Activated T-helper 2 cell treated with anti-CD3 and anti-CD28 coated beads, Interferon-gamma antibody, Interleukin-2, Interleukin-4, amounts not matched to agents 10 μg/mL and 5 μg/mL and 100 μg/mL, durations not matched to agents 14 hours and 24 hours and 36 hours (primary cell): ENCODE data around the gene MGAT5B. TPM values are rescaled to one million over a fixed set of nuclear protein-coding genes. Genes with fewer than 3 reads are reported as not detected.
"Not testable (repeated sequence)": the region's sequence is repeated elsewhere in the genome, so short reads cannot be mapped to it uniquely, and the experiment has no call there.

ENCODE experiments used
- DNase-seq: peaks from one replicate; pipeline ENCODE4 v3.0.0; 2021; ENCODE audit warnings: low spot score
- H3K27ac Mint-ChIP-seq: one replicate; pipeline ENCODE4 v1.8.0; 2021; ENCODE audit warnings: mixed read lengths
- H3K27me3 Mint-ChIP-seq: one replicate; pipeline ENCODE4 v1.8.0; 2021; ENCODE audit warnings: low read depth, mixed read lengths
- H3K36me3 Mint-ChIP-seq: one replicate; pipeline ENCODE4 v1.8.0; 2021; ENCODE audit warnings: low read depth, mixed read lengths
- H3K4me1 Mint-ChIP-seq: one replicate; pipeline ENCODE4 v1.8.0; 2021; ENCODE audit warnings: low read depth, mixed read lengths
- H3K4me3 Mint-ChIP-seq: one replicate; pipeline ENCODE4 v1.8.0; 2021; ENCODE audit warnings: low read depth, mild to moderate bottlenecking, moderate library complexity, mixed read lengths
- H3K9me3 Mint-ChIP-seq: one replicate; pipeline ENCODE4 v1.8.0; 2021; ENCODE audit warnings: mixed read lengths
- intact Hi-C: fragments of 100-400 bp; cut with micrococcal nuclease; formaldehyde crosslinking; loops from one replicate; pipeline ENCODE4 v1.15.1; 2023
- total RNA-seq: library from RNA; stranded (reverse); gene quantifications from 2 replicates; pipeline ENCODE4 v1.2.3, GENCODE V29; 2022

The MGAT5B gene
- total RNA-seq, 1 donor from 2014 or later = 0.55 TPM

DNA sequence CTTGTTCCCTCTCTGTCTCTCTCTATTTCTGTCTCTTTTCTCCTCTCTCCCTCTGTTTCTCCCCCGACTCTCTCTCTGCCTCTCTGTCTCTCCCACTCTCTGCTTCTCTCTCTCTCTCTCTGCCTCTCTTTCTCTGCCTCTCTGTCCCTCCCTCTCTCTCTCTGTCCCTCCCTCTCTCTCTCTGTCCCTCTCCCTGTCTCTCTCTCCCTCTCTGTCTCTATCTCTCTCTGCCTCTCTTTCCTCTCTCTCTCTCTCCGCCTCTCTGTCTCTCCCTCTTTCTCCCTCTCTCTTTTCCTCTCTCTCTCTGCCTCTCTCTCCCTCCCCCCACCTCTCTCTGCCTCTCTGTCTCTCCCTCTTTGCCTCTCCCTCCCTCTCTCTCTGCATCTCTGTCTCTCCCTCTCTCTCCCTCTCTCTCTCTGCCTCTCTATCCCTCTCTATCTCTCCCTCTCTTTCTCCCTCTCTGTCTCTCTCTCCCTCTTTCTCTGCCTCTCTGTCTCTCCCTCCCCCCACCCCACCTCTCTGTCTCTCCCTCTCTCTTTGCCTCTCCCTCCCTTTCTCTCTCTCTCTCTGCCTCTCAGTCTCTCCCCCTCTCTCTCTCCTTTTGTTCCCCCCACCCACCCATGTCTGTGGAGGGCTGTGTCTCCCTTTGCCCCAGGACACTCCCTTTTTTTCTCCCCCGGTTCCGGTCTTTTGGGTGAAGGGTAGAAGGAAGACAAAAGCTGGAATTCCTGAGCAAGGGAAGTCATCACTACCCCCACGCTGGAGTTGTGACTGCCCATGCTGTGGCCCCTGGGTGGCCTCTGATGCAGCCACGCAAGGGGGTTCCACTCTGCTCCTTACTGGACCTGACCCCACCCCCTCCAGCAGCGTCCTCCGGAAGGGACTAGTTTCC lies 27.1 kb upstream of the MGAT5B start:
- intact Hi-C loops = no loop called here
- peaks cover 41% of the 10 kb centered on the region for H3K27me3 Mint-ChIP-seq
- no peaks in the 10 kb centered on the region for H3K36me3 Mint-ChIP-seq
- no peak for DNase-seq
- H3K4me1 Mint-ChIP-seq = peaks cover 11% of the 10 kb centered on the region
- H3K4me3 Mint-ChIP-seq = no peak overlapping the region
- H3K27ac Mint-ChIP-seq = no peak overlapping the region
- H3K9me3 Mint-ChIP-seq = no peaks in the 10 kb centered on the region

DNA sequence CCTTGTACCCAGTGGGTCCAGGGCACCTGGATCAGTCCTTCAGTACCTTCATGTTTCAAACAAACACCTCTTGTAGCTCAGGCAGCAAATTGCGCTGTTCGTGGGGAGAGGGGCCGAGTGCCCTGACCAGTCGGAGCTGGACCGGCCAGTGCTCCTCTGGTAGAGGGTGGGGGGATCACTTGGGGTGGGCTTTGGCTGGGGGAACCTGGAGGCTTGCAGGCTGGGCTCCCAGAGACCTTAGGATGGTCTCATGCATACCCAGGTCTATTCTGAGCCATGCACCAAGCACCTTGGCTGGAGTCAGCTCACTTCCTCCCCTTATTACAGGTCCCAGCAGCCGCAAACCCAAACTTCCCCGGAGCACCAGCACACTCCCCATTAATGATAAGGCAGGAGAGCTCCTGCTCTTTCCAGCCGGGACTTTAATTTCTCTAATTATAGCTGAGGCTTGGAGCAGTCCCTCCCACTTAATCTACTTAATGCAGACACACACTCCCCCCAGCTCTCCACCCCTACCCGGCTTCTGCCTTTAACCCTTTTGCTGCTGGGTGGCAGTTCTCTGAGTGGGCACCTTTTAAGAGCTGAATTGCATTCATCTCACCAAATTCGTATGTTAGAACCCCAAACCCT lies 26.3 kb upstream of the MGAT5B start:
- Mint-ChIP-seq H3K27me3 (peaks cover 45% of the 10 kb centered on the region), H3K9me3 (no peaks in the 10 kb centered on the region), H3K36me3 (no peaks in the 10 kb centered on the region), H3K4me3 (no peak overlapping the region), H3K4me1 (peaks cover 11% of the 10 kb centered on the region), H3K27ac (no peak overlapping the region)
- DNase-seq = no peak
- intact Hi-C loops = no loop called here

DNA sequence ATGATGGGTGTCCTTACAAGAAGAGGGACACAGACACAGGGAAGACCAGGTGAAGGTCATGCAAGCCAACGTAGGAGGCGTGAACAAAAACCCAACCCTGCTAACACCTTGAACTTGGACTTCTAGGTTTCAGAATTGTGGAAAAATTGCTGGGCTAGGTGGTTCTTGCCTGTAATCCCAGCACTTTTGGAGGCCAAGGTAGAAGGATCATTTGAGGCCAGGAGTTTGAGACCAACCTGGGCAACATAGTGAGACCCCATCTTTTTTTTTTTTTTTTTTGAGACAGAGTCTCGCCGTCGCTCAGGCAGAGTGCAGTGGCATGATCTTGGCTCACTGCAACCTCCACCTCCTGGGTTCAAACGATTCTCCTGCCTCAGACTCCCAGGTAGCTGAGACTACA lies 25.1 kb upstream of the MGAT5B start:
- H3K27ac Mint-ChIP-seq, intact Hi-C loops, H3K36me3 Mint-ChIP-seq, DNase-seq, H3K4me3 Mint-ChIP-seq, H3K9me3 Mint-ChIP-seq: not testable (repeated sequence)
- Mint-ChIP-seq H3K27me3 (peaks cover 50% of the 10 kb centered on the region), H3K4me1 (peaks cover 11% of the 10 kb centered on the region)

DNA sequence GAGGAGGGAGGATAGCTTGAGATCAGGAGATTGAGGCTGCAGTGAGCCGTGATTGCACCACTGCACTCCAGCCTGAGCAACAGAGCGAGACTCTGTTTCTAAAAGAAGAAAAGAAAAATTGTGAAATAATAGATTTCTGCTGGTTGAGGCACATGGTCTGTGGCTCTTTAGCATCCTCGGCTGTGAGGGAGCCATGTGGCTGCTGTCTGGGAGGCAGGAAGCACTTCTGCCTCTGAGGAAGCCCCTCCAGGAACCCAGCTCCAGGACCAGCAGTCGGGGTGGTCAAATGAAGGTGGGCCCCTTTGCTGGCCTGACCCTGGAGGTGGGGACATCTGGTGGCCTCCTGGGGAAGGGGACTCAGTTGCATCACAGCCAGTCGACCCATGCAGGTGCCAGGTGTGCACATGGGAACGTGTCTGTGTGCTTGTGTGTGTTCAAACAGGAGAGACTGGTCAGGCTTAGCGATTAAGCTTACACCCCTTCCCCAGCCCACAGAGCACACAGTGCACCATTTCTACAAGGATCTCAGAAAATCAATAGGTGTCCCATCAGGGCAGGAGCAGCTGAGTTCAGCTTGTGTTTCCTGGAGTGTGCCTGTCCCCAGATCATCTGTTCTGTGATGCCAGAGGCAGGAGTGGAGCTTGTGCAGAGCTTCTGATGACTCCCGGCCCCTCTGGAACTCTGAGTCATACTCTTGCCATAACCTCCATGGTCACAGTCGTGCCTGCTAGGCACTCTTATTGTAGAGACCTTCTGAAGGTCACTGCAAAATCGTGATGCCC lies 24.3 kb upstream of the MGAT5B start:
- no peaks in the 10 kb centered on the region for H3K36me3 Mint-ChIP-seq
- H3K27ac Mint-ChIP-seq = no peak overlapping the region
- H3K4me3 Mint-ChIP-seq = no peak overlapping the region
- peaks cover 48% of the 10 kb centered on the region for H3K27me3 Mint-ChIP-seq
- no peak for DNase-seq
- no peaks in the 10 kb centered on the region for H3K9me3 Mint-ChIP-seq
- intact Hi-C loops = no loop called here
- peaks cover 11% of the 10 kb centered on the region for H3K4me1 Mint-ChIP-seq

DNA sequence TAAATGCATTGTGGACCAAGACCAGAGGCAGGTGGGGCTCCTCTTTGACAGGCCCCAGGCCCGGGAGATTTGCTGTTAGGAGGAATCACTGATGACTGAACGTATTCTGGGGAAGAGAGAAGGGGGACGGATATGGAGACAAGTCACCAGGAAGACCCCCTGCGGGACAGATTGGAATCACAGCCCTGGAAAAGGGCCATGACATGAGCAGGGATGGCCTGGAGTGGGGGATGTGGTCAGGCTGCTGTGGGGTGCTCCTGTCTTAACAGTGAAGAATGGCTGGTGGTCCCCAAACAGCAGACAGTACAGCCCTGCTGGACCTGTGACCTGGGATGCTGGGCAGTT lies 23.7 kb upstream of the MGAT5B start:
- H3K27ac Mint-ChIP-seq = no peak overlapping the region
- no peaks in the 10 kb centered on the region for H3K9me3 Mint-ChIP-seq
- DNase-seq = no peak
- peaks cover 11% of the 10 kb centered on the region for H3K4me1 Mint-ChIP-seq
- H3K36me3 Mint-ChIP-seq = no peaks in the 10 kb centered on the region
- no peak overlapping the region for H3K4me3 Mint-ChIP-seq
- intact Hi-C loops = no loop called here
- peaks cover 47% of the 10 kb centered on the region for H3K27me3 Mint-ChIP-seq

DNA sequence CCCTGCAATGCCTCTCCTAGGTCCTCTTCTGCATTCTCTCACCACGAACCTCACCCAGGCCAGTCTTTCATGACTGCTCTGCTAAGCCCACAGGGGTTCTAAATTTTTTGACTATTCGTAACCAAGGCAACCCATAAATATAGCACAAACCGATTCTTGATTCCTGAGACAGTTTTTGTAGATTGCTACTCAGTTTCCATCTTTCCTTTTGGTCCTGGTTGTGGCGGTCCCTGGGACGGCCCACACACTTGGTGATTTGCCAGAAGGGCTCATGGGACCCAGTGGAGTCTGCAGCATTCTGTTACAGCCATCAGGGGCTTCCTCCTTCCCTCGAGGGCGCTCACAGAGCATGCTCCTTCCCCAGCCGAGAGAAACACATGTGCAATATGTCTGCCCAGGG lies 23.4 kb upstream of the MGAT5B start:
- H3K4me3 Mint-ChIP-seq = no peak overlapping the region
- H3K36me3 Mint-ChIP-seq = no peaks in the 10 kb centered on the region
- no peaks in the 10 kb centered on the region for H3K9me3 Mint-ChIP-seq
- no peak overlapping the region for H3K27ac Mint-ChIP-seq
- DNase-seq = no peak
- peaks cover 46% of the 10 kb centered on the region for H3K27me3 Mint-ChIP-seq
- intact Hi-C loops = no loop called here
- peaks cover 10% of the 10 kb centered on the region for H3K4me1 Mint-ChIP-seq

DNA sequence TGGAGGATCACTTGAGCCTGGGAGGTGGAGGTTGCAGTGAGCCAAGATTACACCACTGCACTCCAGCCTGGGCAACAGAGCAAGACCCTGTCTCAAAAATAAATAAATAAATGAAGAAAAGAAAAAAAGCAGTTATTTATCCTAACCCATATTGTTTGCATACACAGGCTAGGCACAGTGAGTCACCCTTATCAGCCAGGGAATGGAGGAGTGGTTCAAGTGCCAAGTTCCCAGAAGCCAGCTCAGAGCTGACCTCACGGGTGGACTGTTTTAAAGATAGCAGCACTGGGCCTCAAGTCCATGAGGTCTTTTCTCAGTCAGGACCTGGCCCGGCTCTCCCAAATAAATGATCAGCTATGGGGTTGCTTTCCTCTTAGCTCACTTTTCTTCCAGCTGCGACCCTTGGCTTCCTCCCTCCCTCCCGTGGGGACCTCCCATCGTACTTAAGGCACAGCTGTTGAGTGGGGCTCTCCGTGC lies 22.6 kb upstream of the MGAT5B start:
- DNase-seq = no peak
- H3K27ac Mint-ChIP-seq = no peak overlapping the region
- H3K27me3 Mint-ChIP-seq = peaks cover 39% of the 10 kb centered on the region
- H3K4me3 Mint-ChIP-seq = no peak overlapping the region
- no peaks in the 10 kb centered on the region for H3K9me3 Mint-ChIP-seq
- peaks cover 2% of the 10 kb centered on the region for H3K4me1 Mint-ChIP-seq
- intact Hi-C loops = no loop called here
- no peaks in the 10 kb centered on the region for H3K36me3 Mint-ChIP-seq

DNA sequence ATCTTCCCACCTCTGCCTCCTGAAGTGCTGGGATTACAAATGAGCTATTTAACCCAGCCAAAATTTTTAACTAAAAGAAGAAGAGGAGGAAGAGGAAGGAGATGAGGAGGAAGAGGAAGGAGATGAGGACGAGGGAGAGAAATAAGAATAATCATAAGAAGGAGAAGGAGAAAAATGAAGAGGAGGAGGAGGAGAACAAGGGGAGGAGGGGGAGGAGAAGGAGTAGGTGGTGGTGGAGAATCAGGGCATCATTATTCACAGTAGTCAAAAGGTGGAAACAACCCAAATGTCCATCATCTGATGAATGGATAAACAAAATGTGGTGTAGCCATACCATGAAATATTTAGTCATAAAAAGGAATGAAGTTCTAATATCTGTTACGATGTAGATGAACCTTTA lies 21.2 kb upstream of the MGAT5B start:
- no peaks in the 10 kb centered on the region for H3K9me3 Mint-ChIP-seq
- intact Hi-C loops = no loop called here
- no peak overlapping the region for H3K4me3 Mint-ChIP-seq
- H3K36me3 Mint-ChIP-seq = no peaks in the 10 kb centered on the region
- peaks cover 26% of the 10 kb centered on the region for H3K27me3 Mint-ChIP-seq
- H3K27ac Mint-ChIP-seq = no peak overlapping the region
- no peaks in the 10 kb centered on the region for H3K4me1 Mint-ChIP-seq
- DNase-seq = no peak

DNA sequence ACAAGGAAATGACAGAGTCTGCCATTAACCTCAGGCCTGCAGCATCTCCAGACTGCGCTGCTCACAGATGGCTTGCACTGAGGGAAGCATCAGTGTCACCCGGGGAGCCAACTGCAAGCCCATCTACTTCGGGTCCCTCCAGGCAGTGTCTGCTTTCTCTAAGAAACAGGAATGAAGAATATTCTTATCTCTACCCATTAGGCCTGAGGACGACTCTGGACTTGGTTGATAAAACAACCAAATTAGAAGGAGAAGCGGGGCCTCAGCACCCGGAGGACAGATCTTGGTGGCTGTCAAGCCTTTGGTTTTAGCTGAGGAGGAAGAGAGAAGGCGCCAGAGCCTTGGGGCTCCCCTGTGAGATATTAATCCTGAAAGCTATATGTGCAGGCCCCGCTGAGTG lies 19.5 kb upstream of the MGAT5B start:
- Mint-ChIP-seq H3K4me3 (no peak overlapping the region), H3K27ac (no peak overlapping the region), H3K4me1 (no peaks in the 10 kb centered on the region), H3K27me3 (peaks cover 21% of the 10 kb centered on the region), H3K36me3 (no peaks in the 10 kb centered on the region), H3K9me3 (no peaks in the 10 kb centered on the region)
- no peak for DNase-seq
- intact Hi-C loops = no loop called here

DNA sequence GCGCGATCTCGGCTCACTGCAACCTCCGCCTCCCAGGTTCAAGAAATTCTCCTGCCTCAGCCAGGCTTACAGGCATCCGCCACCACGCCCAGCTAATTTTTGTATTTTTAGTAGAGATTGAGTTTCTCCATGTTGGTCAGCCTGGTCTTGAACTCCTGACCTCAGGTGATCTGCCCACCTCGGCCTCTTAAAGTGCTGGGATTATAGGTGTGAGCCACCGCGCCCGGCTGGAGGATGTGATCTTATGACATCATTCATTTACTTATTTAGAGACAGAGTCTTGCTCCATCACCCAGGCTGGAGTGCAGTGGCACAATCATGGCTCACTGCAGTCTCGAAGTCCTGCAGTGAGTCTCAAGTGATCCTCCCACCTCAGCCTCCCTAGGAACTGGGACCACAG lies 19.0 kb upstream of the MGAT5B start:
- H3K4me1 Mint-ChIP-seq, H3K9me3 Mint-ChIP-seq, intact Hi-C loops, DNase-seq, H3K4me3 Mint-ChIP-seq, H3K36me3 Mint-ChIP-seq, H3K27ac Mint-ChIP-seq: not testable (repeated sequence)
- peaks cover 21% of the 10 kb centered on the region for H3K27me3 Mint-ChIP-seq

DNA sequence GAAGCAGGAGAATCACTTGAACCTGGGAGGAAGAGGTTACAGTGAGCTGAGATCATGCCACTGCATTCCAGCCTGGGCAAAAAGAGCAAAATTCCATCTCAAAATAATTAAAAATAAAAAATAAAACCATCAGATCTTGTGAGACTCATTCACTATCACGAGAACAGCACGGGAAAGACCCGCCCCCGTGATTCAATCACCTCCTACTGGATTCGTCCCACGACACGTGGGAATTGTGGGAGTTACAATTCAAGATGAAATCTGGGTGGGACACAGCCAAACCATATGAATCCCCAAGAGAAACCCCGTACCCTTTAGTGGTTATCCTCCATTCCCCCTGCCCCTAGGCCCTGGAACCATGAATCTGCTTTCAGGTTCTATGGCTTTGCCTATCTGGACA lies 15.4 kb upstream of the MGAT5B start:
- peaks cover 14% of the 10 kb centered on the region for H3K27me3 Mint-ChIP-seq
- H3K27ac Mint-ChIP-seq = no peak overlapping the region
- H3K4me3 Mint-ChIP-seq = no peak overlapping the region
- H3K4me1 Mint-ChIP-seq = no peaks in the 10 kb centered on the region
- H3K9me3 Mint-ChIP-seq = no peaks in the 10 kb centered on the region
- intact Hi-C loops = no loop called here
- no peaks in the 10 kb centered on the region for H3K36me3 Mint-ChIP-seq
- DNase-seq = no peak

DNA sequence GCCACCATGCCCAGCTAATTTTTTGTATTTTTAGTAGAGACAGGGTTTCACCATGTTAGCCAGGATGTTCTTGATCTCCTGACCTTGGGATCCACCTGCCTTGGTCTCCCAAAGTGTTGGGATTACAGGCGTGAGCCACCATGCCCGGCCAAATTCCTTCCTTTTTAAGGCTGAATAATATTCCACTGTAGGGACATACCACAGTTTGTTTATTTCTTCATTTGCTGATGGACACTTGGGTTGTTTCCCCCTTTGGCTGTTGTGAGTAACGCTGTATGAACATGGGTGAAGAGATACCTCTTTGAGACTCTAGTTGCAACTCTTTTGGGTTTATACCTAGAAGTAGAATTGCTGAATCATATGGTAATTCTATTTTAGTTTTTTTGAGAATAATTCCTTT lies 13.1 kb upstream of the MGAT5B start:
- intact Hi-C loops = no loop called here

DNA sequence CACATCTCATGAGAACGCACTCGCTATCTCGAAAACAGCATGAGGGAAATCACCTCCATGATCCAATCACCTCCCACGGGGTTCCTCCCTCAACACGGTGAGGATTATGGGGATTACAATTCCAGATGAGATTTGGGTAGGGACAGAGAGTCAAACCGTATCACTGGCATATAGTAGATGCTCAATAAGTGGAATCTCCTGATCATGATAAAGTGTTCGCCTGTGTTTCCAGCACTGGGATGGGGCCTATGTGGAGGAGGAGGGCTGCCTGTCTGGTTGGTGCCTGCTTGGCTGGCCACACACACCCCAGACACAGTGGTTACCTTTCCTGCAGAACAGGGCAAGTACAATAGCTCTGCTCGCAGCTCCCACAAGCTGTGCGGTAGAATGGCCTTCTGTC lies 6.1 kb upstream of the MGAT5B start:
- H3K27me3 Mint-ChIP-seq = peaks cover 11% of the 10 kb centered on the region
- no peak for DNase-seq
- intact Hi-C loops = loop anchor here (10.0 kb wide), 1 partner anchor 383 kb away; no protein-coding TSS in a partner anchor
- H3K4me3 Mint-ChIP-seq = no peak overlapping the region
- H3K9me3 Mint-ChIP-seq = no peaks in the 10 kb centered on the region
- no peaks in the 10 kb centered on the region for H3K4me1 Mint-ChIP-seq
- H3K27ac Mint-ChIP-seq = no peak overlapping the region
- no peaks in the 10 kb centered on the region for H3K36me3 Mint-ChIP-seq

More for the DNA sequence above, 13.1 kb upstream of the MGAT5B start:
- no peaks in the 10 kb centered on the region for H3K4me1 Mint-ChIP-seq
- H3K4me3 Mint-ChIP-seq = no peak overlapping the region
- peaks cover 16% of the 10 kb centered on the region for H3K27me3 Mint-ChIP-seq
- no peak for DNase-seq
- H3K36me3 Mint-ChIP-seq = no peaks in the 10 kb centered on the region
- no peaks in the 10 kb centered on the region for H3K9me3 Mint-ChIP-seq
- H3K27ac Mint-ChIP-seq = no peak overlapping the region
